ENCODE measurements around the gene PPAT. TPM values are rescaled to one million over a fixed set of nuclear protein-coding genes. Genes with fewer than 3 reads are reported as not detected.

PPAT gene
- 11.7 and 11.9 TPM in 2 replicates for polyA plus RNA-seq

GRCh38 chr4:56435140-56435926 lies at the start of gene PPAT:
TSS of gene PPAT (minus strand) at chr4:56435615. CDS start at chr4:56435477, 138 bp downstream.

GRCh38 chr4:56467284-56468096 lies 32.1 kb upstream of the PPAT start, which contains the start of gene SRP72:
TSS of gene SRP72 (plus strand) at chr4:56467617. CDS start at chr4:56467636, 19 bp downstream.

GRCh38 chr4:56387023-56388001 lies 48.1 kb downstream of the PPAT start, which contains the start of gene AASDH:
TSS of gene AASDH (minus strand) at chr4:56387491. CDS start at chr4:56384299, 3,192 bp downstream.

Other genes starting within 250 kb of the PPAT start
- 27.5 and 39.6 TPM in 2 replicates for gene AASDH, start 48.1 kb downstream of the PPAT start, polyA plus RNA-seq
- 47.9 and 56.8 TPM in 2 replicates for gene PAICS, start 645 bp upstream of the PPAT start, polyA plus RNA-seq
- 117 and 156 TPM in 2 replicates for gene SRP72, start 32.0 kb upstream of the PPAT start, polyA plus RNA-seq
- gene ARL9, start 70.2 kb upstream of the PPAT start, polyA plus RNA-seq: 61.4 and 65.9 TPM in 2 replicates
- 511 and 644 TPM in 2 replicates for gene HOPX, start 245.7 kb upstream of the PPAT start, polyA plus RNA-seq